Endothelial cell of umbilical vein (primary cell): Measurements from ENCODE around the gene KITLG. TPM values are rescaled to one million over a fixed set of nuclear protein-coding genes. Genes with fewer than 3 reads are reported as not detected.

Experiments used
- BruUV-seq: library from RNA; stranded (reverse); fragments of 400-500 nt; replicated peaks from 2 replicates; lab custom pipeline; 2021; lab: Mats Ljungman, UMichigan
- CTCF ChIA-PET: fragments of 300-600, 350-600 bp; sonication (Branson Sonifier 250); formaldehyde crosslinking; loops from one replicate; lab custom pipeline; 2021; ENCODE audit warnings: antibody characterized with exemption, inconsistent platforms; lab: Charles Lee
- POLR2A ChIA-PET: fragments of 300-600, 350-600 bp; sonication (Branson Sonifier 250); formaldehyde crosslinking; loops from one replicate; lab custom pipeline; 2021; ENCODE audit warnings: antibody characterized with exemption, inconsistent platforms; lab: Charles Lee
- DNase-seq: peaks from one replicate; pipeline ENCODE4 v3.0.0-alpha.2; 2011; ENCODE audit warnings: low read depth, low spot score
- FAIRE-seq: peaks from 2 replicates; lab custom pipeline; 2011; peaks lifted over from hg19 to GRCh38; lab: Jason Lieb, UNC
- H2AFZ ChIP-seq: 2 replicates; pipeline ENCODE4 v1.6.0; 2012; ENCODE audit warnings: low read depth, low read length, control low read depth, inconsistent platforms
- H3K27ac ChIP-seq: 2 replicates; pipeline ENCODE4 v1.5.1; 2011; ENCODE audit warnings: low read depth, mild to moderate bottlenecking, control low read depth, low read length, moderate library complexity; ENCODE audit not compliant: insufficient read depth
- H3K27me3 ChIP-seq, 2 experiments: 2 replicates each; pipeline versions ENCODE4 v1.6.0 to v1.6.1; 2011; ENCODE audit warnings: low read length in 2 of 2, mixed read lengths in 1 of 2; ENCODE audit not compliant: control insufficient read depth in 2 of 2, insufficient read depth in 2 of 2
- H3K36me3 ChIP-seq, 2 experiments: 2 replicates in 1 of 2; 3 replicates in 1 of 2; pipeline ENCODE4 v1.5.1; 2011; ENCODE audit warnings: low read length in 2 of 2, mild to moderate bottlenecking in 1 of 2, moderate library complexity in 1 of 2; ENCODE audit not compliant: control insufficient read depth in 2 of 2, insufficient read depth in 2 of 2; ENCODE audit errors: extremely low read depth in 1 of 2
- H3K4me1 ChIP-seq: 3 replicates; pipeline ENCODE4 v1.5.1; 2011; ENCODE audit warnings: mild to moderate bottlenecking, low read length; ENCODE audit not compliant: control insufficient read depth, insufficient read depth; ENCODE audit errors: extremely low read depth
- H3K4me2 ChIP-seq: 2 replicates; pipeline ENCODE4 v1.6.1; 2011; ENCODE audit warnings: low read length, control low read depth, mixed read lengths; ENCODE audit not compliant: insufficient read depth
- H3K4me3 ChIP-seq, 3 experiments: fragments of 200-600 bp in 1 of 3; sonication (generic), shearing (Covaris generic) in 1 of 3; replicated peaks in 1 of 3; 2 replicates each; pipeline ENCODE4 v1.5.1; 2011 to 2016; ENCODE audit warnings: control low read depth in 3 of 3, low read length in 3 of 3, mild to moderate bottlenecking in 2 of 3, inconsistent platforms in 1 of 3, low read depth in 1 of 3, moderate library complexity in 1 of 3; ENCODE audit not compliant: insufficient read depth in 1 of 3
- H3K79me2 ChIP-seq: 2 replicates; pipeline ENCODE4 v1.6.0; 2012; ENCODE audit warnings: low read length, inconsistent platforms; ENCODE audit not compliant: control insufficient read depth, insufficient read depth
- H3K9ac ChIP-seq: replicated peaks from 2 replicates; pipeline ENCODE3; 2011; ENCODE audit warnings: low read length, control low read depth; ENCODE audit not compliant: insufficient read depth; ENCODE audit errors: extremely low read depth
- H3K9me1 ChIP-seq: replicated peaks from 3 replicates; pipeline ENCODE4 v1.6.0; 2011; ENCODE audit warnings: mild to moderate bottlenecking, low read length; ENCODE audit not compliant: control insufficient read depth, insufficient read depth; ENCODE audit errors: extremely low read depth
- H3K9me3 ChIP-seq: replicated peaks from 2 replicates; pipeline ENCODE4 v1.5.1; 2012; ENCODE audit warnings: low read length, inconsistent platforms; ENCODE audit not compliant: control insufficient read depth, insufficient read depth
- H4K20me1 ChIP-seq: replicated peaks from 2 replicates; pipeline ENCODE3; 2011; ENCODE audit warnings: mild to moderate bottlenecking, low read length; ENCODE audit not compliant: control insufficient read depth, insufficient read depth; ENCODE audit errors: extremely low read depth
- CTCF ChIP-seq, 2 donors: IDR thresholded peaks; 1 replicate in 1 of 2; 2 replicates in 1 of 2; pipeline ENCODE4 v1.5.1; 2011; ENCODE audit warnings: low read length in 2 of 2, mild to moderate bottlenecking in 2 of 2, moderate library complexity in 2 of 2, control low read depth in 1 of 2, inconsistent platforms in 1 of 2, low read depth in 1 of 2; ENCODE audit not compliant: insufficient read depth in 1 of 2; ENCODE audit errors: extremely low read depth in 1 of 2
- EZH2 ChIP-seq: IDR thresholded peaks from 2 replicates; pipeline ENCODE4 v1.6.1; 2012; ENCODE audit warnings: borderline replicate concordance, low read depth, mild to moderate bottlenecking, moderate library complexity, low read length, inconsistent platforms; ENCODE audit not compliant: severe bottlenecking
- FOS ChIP-seq: IDR thresholded peaks from 2 replicates; pipeline ENCODE4 v1.6.1; 2011; ENCODE audit warnings: mild to moderate bottlenecking, low read length, moderate library complexity, borderline replicate concordance; ENCODE audit not compliant: insufficient read depth
- GATA2 ChIP-seq: IDR thresholded peaks from 2 replicates; pipeline ENCODE4 v1.7.0; 2011; ENCODE audit warnings: low read depth, mild to moderate bottlenecking, moderate library complexity, mixed read lengths, low read length; ENCODE audit not compliant: insufficient read length, insufficient read depth
- JUN ChIP-seq: IDR thresholded peaks from 2 replicates; pipeline ENCODE4 v1.6.1; 2011; ENCODE audit warnings: borderline replicate concordance, low read depth; ENCODE audit not compliant: insufficient read length, insufficient read depth
- MAX ChIP-seq: IDR thresholded peaks from 2 replicates; pipeline ENCODE4 v1.6.1; 2011; ENCODE audit not compliant: insufficient read depth, insufficient read length
- MYC ChIP-seq: IDR thresholded peaks from one replicate; pipeline ENCODE4 v1.6.1; 2011; ENCODE audit warnings: mild to moderate bottlenecking, low read depth, low read length
- POLR2A ChIP-seq: IDR thresholded peaks from 2 replicates; pipeline ENCODE4 v1.6.1; 2012; ENCODE audit warnings: low read depth, mild to moderate bottlenecking, control low read depth, low read length
- POLR2AphosphoS5 ChIP-seq: IDR thresholded peaks from 2 replicates; pipeline ENCODE4 v1.6.1; 2012; ENCODE audit warnings: low read depth, mild to moderate bottlenecking, control low read depth, low read length, moderate library complexity; ENCODE audit not compliant: insufficient read depth
- dilution Hi-C: fragments of 300-500 bp; cut with MboI; formaldehyde crosslinking; loops from one replicate; pipeline ENCODE4 v1.15.0; 2019; ENCODE audit warnings: low sequenced_read_pairs; ENCODE audit not compliant: extremely low pct_ligation_motif_present
- intact Hi-C: fragments of 100-400 bp; cut with micrococcal nuclease; formaldehyde crosslinking; loops from one replicate; pipeline ENCODE4 v1.10.0; 2022
- polyA plus RNA-seq, 4 experiments: library from polyadenylated mRNA; depleted of rRNA in 3 of 4; stranded (reverse) in 3 of 4; unstranded in 1 of 4; fragments of >200 nt; gene quantifications; 2 replicates each; pipeline versions ENCODE4 v1.2.1 to v1.2.3, GENCODE V29; 2011 to 2012; ENCODE audit warnings: missing spikeins in 1 of 4
- total RNA-seq: library from RNA; stranded (reverse); gene quantifications from 2 replicates; pipeline ENCODE4 v1.2.3, GENCODE V29; 2021

The KITLG gene
- total and polyA plus RNA-seq, 2 donors (not counting 3 experiments of a cell fraction or from before 2014, with no cell fraction given): 3.8 to 32.5 TPM

GRCh38 chr12:88546853-88547252 lies 33.4 kb downstream of the KITLG start:
- TF ChIP-seq POLR2A: no peak
- no peak for TF ChIP-seq POLR2AphosphoS5
- no peak for TF ChIP-seq MAX
- TF ChIP-seq MYC: no peak
- no peak for TF ChIP-seq CTCF (IDR thresholded peaks at IDR 0.05; ENCODE audit: extremely low read depth in 1 of 2, insufficient read depth in 1 of 2, low read depth in 1 of 2, low read length in 2 of 2)
- no peak for TF ChIP-seq JUN
- TF ChIP-seq GATA2: no peak
- no peak for TF ChIP-seq FOS
- TF ChIP-seq EZH2: no peak
- Histone ChIP-seq H3K79me2 (no peaks in the 10 kb centered on the region), H3K4me1 (peaks cover 4% of the 10 kb centered on the region), H3K4me2 (no peak overlapping the region), H2AFZ (no peak overlapping the region), H3K9ac (no peak overlapping the region), H3K27ac (no peak overlapping the region), H4K20me1 (no peaks in the 10 kb centered on the region), H3K36me3 (peaks cover 0 to 2% of the 10 kb centered on the region in 2 experiments), H3K4me3 (no peak overlapping the region), H3K9me3 (no peaks in the 10 kb centered on the region), H3K9me1 (no peaks in the 10 kb centered on the region), H3K27me3 (no peaks in the 10 kb centered on the region)
- ChIA-PET POLR2A (no interaction called here), CTCF (no interaction called here)
- dilution Hi-C loops (no loop called here), intact Hi-C loops (no loop called here)
- no peak for FAIRE-seq
- BruUV-seq: no TSS peak
- DNase-seq: no peak
